Measurements from ENCODE around the gene DOCK4. TPM values are rescaled to one million over a fixed set of nuclear protein-coding genes. Genes with fewer than 3 reads are reported as not detected.

The DOCK4 gene
- total RNA-seq, 1 experiment from 2014 or later, result 4.9 TPM

DNA sequence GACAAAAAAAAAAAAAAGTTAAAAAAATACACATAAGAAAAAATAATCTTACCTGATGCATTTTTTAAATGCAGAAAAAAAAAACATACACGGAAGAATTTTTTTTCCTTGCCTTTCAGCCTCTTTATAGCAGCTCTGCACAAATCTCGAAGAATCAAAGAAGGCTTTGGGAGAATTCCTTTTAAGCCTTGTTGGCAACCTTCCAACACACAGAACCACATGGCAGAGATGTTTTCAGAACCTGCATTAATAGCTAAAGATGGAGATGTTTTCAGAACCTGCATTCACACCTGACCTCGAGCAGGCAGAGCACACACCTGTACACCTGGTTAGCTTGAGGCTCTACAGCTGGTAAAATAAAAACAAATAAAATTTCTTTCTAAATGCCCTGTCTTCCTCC lies 65.6 kb downstream of the DOCK4 start:
- H3K9me3 ChIP-seq (ENCODE audit: control insufficient read depth, low read depth, low read length), result no peaks in the 10 kb centered on the region
- TF ChIP-seq, protein P1, sequence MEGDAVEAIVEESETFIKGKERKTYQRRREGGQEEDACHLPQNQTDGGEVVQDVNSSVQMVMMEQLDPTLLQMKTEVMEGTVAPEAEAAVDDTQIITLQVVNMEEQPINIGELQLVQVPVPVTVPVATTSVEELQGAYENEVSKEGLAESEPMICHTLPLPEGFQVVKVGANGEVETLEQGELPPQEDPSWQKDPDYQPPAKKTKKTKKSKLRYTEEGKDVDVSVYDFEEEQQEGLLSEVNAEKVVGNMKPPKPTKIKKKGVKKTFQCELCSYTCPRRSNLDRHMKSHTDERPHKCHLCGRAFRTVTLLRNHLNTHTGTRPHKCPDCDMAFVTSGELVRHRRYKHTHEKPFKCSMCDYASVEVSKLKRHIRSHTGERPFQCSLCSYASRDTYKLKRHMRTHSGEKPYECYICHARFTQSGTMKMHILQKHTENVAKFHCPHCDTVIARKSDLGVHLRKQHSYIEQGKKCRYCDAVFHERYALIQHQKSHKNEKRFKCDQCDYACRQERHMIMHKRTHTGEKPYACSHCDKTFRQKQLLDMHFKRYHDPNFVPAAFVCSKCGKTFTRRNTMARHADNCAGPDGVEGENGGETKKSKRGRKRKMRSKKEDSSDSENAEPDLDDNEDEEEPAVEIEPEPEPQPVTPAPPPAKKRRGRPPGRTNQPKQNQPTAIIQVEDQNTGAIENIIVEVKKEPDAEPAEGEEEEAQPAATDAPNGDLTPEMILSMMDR (conservative IDR thresholded peaks at IDR 0.05), result no peak
- H3K79me2 ChIP-seq (ENCODE audit: insufficient read depth, low read length), result no peaks in the 10 kb centered on the region; the same call in 1 of the 2 replicates
- peaks cover 14% of the 10 kb centered on the region; the same call in 1 of the 2 replicates for H3K4me1 ChIP-seq (ENCODE audit: insufficient read depth, low read length)
- DNase-seq, result no peak
- no peak overlapping the region for H2BK12ac ChIP-seq (ENCODE audit: insufficient read length, low read depth, low read length)
- H2BK120ac ChIP-seq (ENCODE audit: low read depth, low read length, poor library complexity, severe bottlenecking), result no peak overlapping the region
- H3K14ac ChIP-seq (ENCODE audit: insufficient read depth, low read length), result no peak overlapping the region
- no peak overlapping the region for H3K56ac ChIP-seq (ENCODE audit: insufficient read length, low read depth, low read length)
- H3K79me1 ChIP-seq (ENCODE audit: insufficient read depth, low read depth, low read length, poor library complexity, severe bottlenecking), result peaks cover 4% of the 10 kb centered on the region
- no peak overlapping the region for H2BK5ac ChIP-seq (ENCODE audit: insufficient read length, low read length)
- no peak overlapping the region for H4K91ac ChIP-seq (ENCODE audit: insufficient read length, low read depth, low read length)
- no peaks in the 10 kb centered on the region for H3K9me3 Mint-ChIP-seq
- H3K4me2 ChIP-seq (ENCODE audit: insufficient read depth, insufficient read length, low read length), result no peak overlapping the region
- H3K36me3 Mint-ChIP-seq (ENCODE audit: insufficient read depth in 1 of 3, low read depth in 3 of 3), result no peaks in the 10 kb centered on the region
- H3K23ac ChIP-seq (ENCODE audit: insufficient read length, low read depth, low read length), result no peak overlapping the region
- H3T11ph ChIP-seq (ENCODE audit: low read length), result no peak overlapping the region
- no peaks in the 10 kb centered on the region for H3K27me3 ChIP-seq (ENCODE audit: insufficient read depth, low read length)
- no peak overlapping the region for H3K4ac ChIP-seq (ENCODE audit: low read depth, low read length)
- no peak overlapping the region for H3K4me3 Mint-ChIP-seq
- peaks cover 0 to 5% of the 10 kb centered on the region in 2 experiments; a peak in 2 of 4 replicates for H3K4me1 Mint-ChIP-seq
- no peaks in the 10 kb centered on the region for H3K23me2 ChIP-seq (ENCODE audit: insufficient read length, low read depth, low read length, poor library complexity, severe bottlenecking)
- H3K27ac ChIP-seq (ENCODE audit: insufficient read length, low read depth, low read length), result no peak overlapping the region
- H2BK20ac ChIP-seq (ENCODE audit: low read depth, low read length, poor library complexity, severe bottlenecking), result no peak overlapping the region
- WGBS (ENCODE audit: extremely low coverage, insufficient read length, low lambda C conversion rate), result no CpG with 5 or more reads among the region's 3 CpGs
- H3K27me3 Mint-ChIP-seq (ENCODE audit: low read depth), result no peaks in the 10 kb centered on the region
- H2AFZ ChIP-seq (ENCODE audit: low read length), result no peak overlapping the region
- no peak overlapping the region for H3K18ac ChIP-seq (ENCODE audit: insufficient read length, low read depth, low read length)
- no peak overlapping the region for H3K27ac Mint-ChIP-seq
- no peak overlapping the region for H3K9ac ChIP-seq (ENCODE audit: extremely low read depth, insufficient read length, low read length)
- no peaks in the 10 kb centered on the region for H4K20me1 ChIP-seq (ENCODE audit: control insufficient read depth, insufficient read depth, insufficient read length)
- no peak overlapping the region for H4K5ac ChIP-seq (ENCODE audit: insufficient read length, low read depth, low read length)
- H2BK15ac ChIP-seq (ENCODE audit: low read depth, low read length), result no peak overlapping the region
- H4K8ac ChIP-seq (replicated peaks; ENCODE audit: insufficient read length, low read depth, low read length), result no peak overlapping the region
- no peak overlapping the region for H2AK5ac ChIP-seq (ENCODE audit: insufficient read length, low read length)
